Trophoblast cell (in vitro differentiated cells and primary cell): Measurements from ENCODE around the gene PHF12.

Source experiments
- DNase-seq, 2 donors: peaks; one replicate each; pipeline ENCODE4 v3.0.0-alpha.2; 2016
- H2AFZ ChIP-seq: 2 replicates; pipeline ENCODE4 v1.6.1; 2013; ENCODE audit warnings: low read length, moderate library complexity, mild to moderate bottlenecking; ENCODE audit not compliant: insufficient read depth, poor library complexity
- H2AK5ac ChIP-seq: 2 replicates; pipeline ENCODE4 v1.6.1; 2013; ENCODE audit warnings: mild to moderate bottlenecking, low read length
- H2BK120ac ChIP-seq: 2 replicates; pipeline ENCODE4 v1.6.1; 2013; ENCODE audit warnings: low read length, mild to moderate bottlenecking, moderate library complexity; ENCODE audit not compliant: insufficient read depth, poor library complexity
- H2BK12ac ChIP-seq: 2 replicates; pipeline ENCODE4 v1.6.1; 2013; ENCODE audit warnings: mild to moderate bottlenecking, low read length, moderate library complexity
- H2BK5ac ChIP-seq: 2 replicates; pipeline ENCODE4 v1.6.1; 2013; ENCODE audit warnings: low read length, low read depth, moderate library complexity, mild to moderate bottlenecking; ENCODE audit not compliant: poor library complexity
- H3K14ac ChIP-seq: 2 replicates; pipeline ENCODE4 v1.6.1; 2013; ENCODE audit warnings: mild to moderate bottlenecking, low read length
- H3K18ac ChIP-seq: 2 replicates; pipeline ENCODE4 v1.6.1; 2013; ENCODE audit warnings: mild to moderate bottlenecking, low read length
- H3K23ac ChIP-seq: 2 replicates; pipeline ENCODE4 v1.6.1; 2013; ENCODE audit warnings: low read length
- H3K27ac ChIP-seq: 2 replicates; pipeline ENCODE4 v1.5.1; 2013; ENCODE audit warnings: low read depth, mild to moderate bottlenecking, inconsistent platforms, low read length, moderate library complexity
- H3K27me3 ChIP-seq: 2 replicates; pipeline ENCODE4 v1.6.1; 2013; ENCODE audit warnings: inconsistent platforms, mild to moderate bottlenecking, low read length, moderate library complexity; ENCODE audit not compliant: insufficient read depth
- H3K36me3 ChIP-seq, 2 experiments: 1 replicate in 1 of 2; 2 replicates in 1 of 2; pipeline ENCODE4 v1.6.1; 2013; ENCODE audit warnings: low read length in 2 of 2, mild to moderate bottlenecking in 2 of 2, moderate library complexity in 1 of 2; ENCODE audit not compliant: insufficient read depth in 2 of 2, control insufficient read depth in 1 of 2
- H3K4ac ChIP-seq: 2 replicates; pipeline ENCODE4 v1.6.1; 2013; ENCODE audit warnings: low read depth, mild to moderate bottlenecking, low read length, moderate library complexity
- H3K4me1 ChIP-seq, 2 experiments: 1 replicate in 1 of 2; 2 replicates in 1 of 2; pipeline ENCODE4 v1.6.1; 2013; ENCODE audit warnings: low read length in 2 of 2, mild to moderate bottlenecking in 2 of 2, moderate library complexity in 1 of 2; ENCODE audit not compliant: insufficient read depth in 2 of 2, control insufficient read depth in 1 of 2
- H3K4me2 ChIP-seq: 2 replicates; pipeline ENCODE4 v1.6.1; 2013; ENCODE audit warnings: inconsistent platforms, mild to moderate bottlenecking, low read length, moderate library complexity
- H3K4me3 ChIP-seq: 2 replicates; pipeline ENCODE4 v1.5.1; 2013; ENCODE audit warnings: mild to moderate bottlenecking, low read depth, low read length, inconsistent platforms
- H3K79me1 ChIP-seq: one replicate; pipeline ENCODE4 v1.6.1; 2013; ENCODE audit warnings: low read length
- H3K79me2 ChIP-seq: 2 replicates; pipeline ENCODE4 v1.6.1; 2013; ENCODE audit warnings: low read length, mild to moderate bottlenecking; ENCODE audit not compliant: control insufficient read depth, insufficient read depth, poor library complexity
- H3K9ac ChIP-seq: 2 replicates; pipeline ENCODE4 v1.6.1; 2013; ENCODE audit warnings: mild to moderate bottlenecking, low read length
- H3K9me3 ChIP-seq: 2 replicates; pipeline ENCODE4 v1.6.1; 2013; ENCODE audit warnings: low read depth, mild to moderate bottlenecking, control low read depth, inconsistent platforms, low read length; ENCODE audit not compliant: insufficient read depth
- H4K12ac ChIP-seq: 2 replicates; pipeline ENCODE4 v1.6.1; 2013; ENCODE audit warnings: low read depth, mild to moderate bottlenecking, low read length, moderate library complexity
- H4K8ac ChIP-seq: 2 replicates; pipeline ENCODE4 v1.6.1; 2013; ENCODE audit warnings: low read depth, mild to moderate bottlenecking, low read length, moderate library complexity
- H4K91ac ChIP-seq: one replicate; pipeline ENCODE4 v1.6.1; 2013; ENCODE audit warnings: low read depth, mild to moderate bottlenecking, low read length, moderate library complexity
- WGBS: extraction: QIAGEN DNeasy Blood & Tissue Kit; methylation state at CpG from one replicate; pipeline ENCODE4 v1.1.7; 2013; ENCODE audit warnings: missing lambda C conversion rate; ENCODE audit not compliant: insufficient read length, insufficient coverage; ENCODE audit errors: extremely low coverage; 5-methylcytosine and 5-hydroxymethylcytosine counted together

Gene PHF12

DNA sequence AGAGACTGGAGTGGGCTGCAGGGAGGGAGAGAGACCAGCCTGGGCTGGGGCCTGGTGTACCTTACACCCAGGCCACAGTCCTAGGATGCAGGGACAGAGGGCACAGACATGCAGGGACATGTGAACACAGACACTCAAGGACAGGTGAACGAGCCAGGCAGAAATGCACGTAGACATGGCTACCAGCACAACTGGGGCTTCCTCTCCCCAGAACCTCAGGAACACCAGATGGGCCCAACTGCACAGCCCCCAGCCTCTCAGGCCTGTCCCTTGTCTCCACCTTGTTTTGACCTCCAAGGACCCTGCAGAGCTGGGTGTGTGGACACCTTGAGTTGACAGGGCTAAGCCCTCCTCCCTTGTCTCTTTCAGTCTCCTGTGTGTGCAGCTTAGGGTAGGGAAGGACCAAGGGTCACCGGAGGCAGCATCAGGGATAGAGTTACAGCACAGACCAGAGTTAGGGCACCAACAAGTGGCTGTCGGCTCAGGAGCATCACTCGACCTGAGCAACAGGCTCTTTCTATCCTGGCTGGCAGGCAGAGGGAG, 45.3 kb upstream of the PHF12 start:
- Histone ChIP-seq H3K4me1 (peaks cover 0 to 3% of the 10 kb centered on the region in 2 experiments), H3K14ac (no peak overlapping the region), H3K9ac (no peak overlapping the region), H3K4me3 (no peak overlapping the region), H4K8ac (no peak overlapping the region), H4K91ac (no peak overlapping the region), H3K18ac (no peak overlapping the region), H3K27ac (no peak overlapping the region), H3K4me2 (no peak overlapping the region), H2AK5ac (no peak overlapping the region), H3K4ac (no peak overlapping the region), H2AFZ (no peak overlapping the region), H2BK12ac (no peak overlapping the region), H3K79me1 (no peaks in the 10 kb centered on the region), H3K79me2 (no peaks in the 10 kb centered on the region), H2BK5ac (no peak overlapping the region), H4K12ac (no peak overlapping the region), H3K9me3 (no peaks in the 10 kb centered on the region), H3K27me3 (no peaks in the 10 kb centered on the region), H3K23ac (no peak overlapping the region), H2BK120ac (no peak overlapping the region), H3K36me3 (no peaks in the 10 kb centered on the region)
- no CpG with 5 or more reads among the region's 5 CpGs for WGBS
- no peak for DNase-seq

DNA sequence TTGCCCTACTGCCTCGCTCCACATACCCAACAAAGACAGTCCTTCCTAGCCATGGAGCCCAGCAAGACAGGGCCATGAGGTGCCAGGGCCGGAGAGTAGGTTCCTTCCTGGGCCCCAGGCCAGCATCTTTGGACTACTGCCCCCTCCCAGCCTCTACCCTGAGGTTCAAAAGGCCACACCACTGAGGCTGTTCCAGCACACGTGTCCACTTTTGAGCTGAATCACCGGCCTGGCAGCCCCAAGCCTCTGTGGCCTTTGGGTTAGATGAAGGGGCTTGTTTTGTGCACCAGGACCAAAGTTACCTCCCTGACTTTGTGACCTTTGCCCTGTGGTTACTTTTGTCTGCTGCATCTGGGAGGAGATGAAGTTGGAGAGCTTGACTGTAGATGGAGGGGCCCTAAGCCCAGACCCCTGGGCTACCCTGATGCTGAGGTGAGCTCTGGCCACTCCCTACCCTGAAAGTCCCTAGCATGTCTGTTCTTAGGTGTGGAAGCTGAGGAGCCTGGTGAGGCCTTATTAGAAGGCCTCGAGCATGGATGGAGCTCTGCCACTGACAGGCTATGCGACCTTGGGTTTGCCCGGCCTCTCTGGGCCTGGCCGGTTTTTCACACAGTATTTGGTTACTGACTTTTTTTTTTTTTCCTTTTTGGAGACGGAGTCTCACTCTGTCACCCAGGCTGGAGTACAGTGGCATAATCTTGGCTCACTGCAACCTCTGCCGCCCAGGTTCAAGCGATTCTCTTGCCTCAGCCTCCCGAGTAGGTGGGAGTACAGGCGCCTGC, 42.5 kb upstream of the PHF12 start:
- H3K18ac ChIP-seq = no peak overlapping the region
- H2BK120ac ChIP-seq = no peak overlapping the region
- DNase-seq = no peak
- no peaks in the 10 kb centered on the region for H3K27me3 ChIP-seq
- H4K91ac ChIP-seq = no peak overlapping the region
- H2AK5ac ChIP-seq = no peak overlapping the region
- H3K9me3 ChIP-seq = no peaks in the 10 kb centered on the region
- no peaks in the 10 kb centered on the region for H3K79me1 ChIP-seq
- H3K23ac ChIP-seq = no peak overlapping the region
- no CpG with 5 or more reads among the region's 13 CpGs for WGBS
- no peak overlapping the region for H3K27ac ChIP-seq
- no peak overlapping the region for H3K4ac ChIP-seq
- no peak overlapping the region for H2AFZ ChIP-seq
- H3K9ac ChIP-seq = no peak overlapping the region
- no peak overlapping the region for H2BK12ac ChIP-seq
- no peak overlapping the region for H4K8ac ChIP-seq
- H3K14ac ChIP-seq = no peak overlapping the region
- H2BK5ac ChIP-seq = no peak overlapping the region
- H3K4me3 ChIP-seq = no peak overlapping the region
- no peak overlapping the region for H3K4me2 ChIP-seq
- H3K36me3 ChIP-seq = no peaks in the 10 kb centered on the region
- no peaks in the 10 kb centered on the region for H3K79me2 ChIP-seq
- peaks cover 0 to 3% of the 10 kb centered on the region in 2 experiments for H3K4me1 ChIP-seq
- no peak overlapping the region for H4K12ac ChIP-seq

DNA sequence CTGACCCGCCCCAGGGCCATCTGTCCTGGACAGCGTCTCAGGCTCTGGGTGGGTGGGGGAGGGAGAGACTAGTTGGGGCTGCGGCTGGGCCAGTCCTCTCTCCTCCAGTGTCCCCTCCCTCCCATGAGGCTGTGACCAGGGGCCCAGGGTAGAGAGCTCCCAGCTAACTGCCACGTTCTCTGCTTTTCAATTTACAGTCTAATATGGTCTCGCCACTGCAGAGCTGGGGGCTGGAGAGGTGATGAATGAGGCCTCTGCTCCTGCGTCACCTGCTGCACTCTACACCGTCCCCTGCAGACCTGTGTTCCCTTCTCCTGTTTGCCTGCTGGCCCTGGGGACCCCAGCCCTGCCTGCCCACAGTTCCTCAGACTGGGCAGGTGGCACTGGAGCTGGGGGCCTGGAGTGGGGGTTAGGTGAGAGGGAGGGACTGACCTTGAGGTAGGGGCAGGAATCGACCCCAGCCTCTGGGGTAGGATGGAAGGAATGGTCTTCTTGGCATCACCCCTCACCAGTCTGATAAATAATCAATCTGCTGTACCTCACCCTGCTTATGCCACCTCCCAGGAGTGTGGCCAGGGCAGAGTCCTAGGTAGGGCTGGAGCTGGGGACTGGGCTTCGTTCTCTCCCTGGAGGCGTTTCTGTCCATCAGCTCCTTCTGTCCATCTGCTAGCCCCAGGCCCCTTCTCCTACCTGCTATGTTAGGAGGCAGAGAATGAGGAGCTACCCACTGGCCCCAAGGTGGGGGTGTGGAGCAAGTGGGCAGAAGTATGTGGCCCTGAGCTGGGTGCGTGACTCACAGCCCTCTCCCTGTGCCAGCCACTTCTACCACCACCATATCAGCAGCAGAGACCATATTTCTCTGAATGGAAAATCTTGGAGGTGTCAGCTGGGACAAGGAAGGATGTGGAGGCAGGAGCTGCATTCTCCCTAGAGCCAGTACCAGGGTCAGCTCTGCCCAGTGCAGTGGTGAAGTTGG, 41.6 kb upstream of the PHF12 start:
- Histone ChIP-seq H4K8ac (no peak overlapping the region), H3K14ac (no peak overlapping the region), H3K9me3 (no peaks in the 10 kb centered on the region), H3K9ac (no peak overlapping the region), H3K79me1 (no peaks in the 10 kb centered on the region), H4K91ac (no peak overlapping the region), H3K18ac (no peak overlapping the region), H2AFZ (no peak overlapping the region), H3K23ac (no peak overlapping the region), H3K36me3 (no peaks in the 10 kb centered on the region), H3K4me3 (no peak overlapping the region), H3K4me2 (no peak overlapping the region), H4K12ac (no peak overlapping the region), H2BK12ac (no peak overlapping the region), H3K4me1 (peaks cover 0 to 3% of the 10 kb centered on the region in 2 experiments), H2BK120ac (no peak overlapping the region), H3K4ac (no peak overlapping the region), H3K27me3 (no peaks in the 10 kb centered on the region), H2AK5ac (no peak overlapping the region), H2BK5ac (no peak overlapping the region), H3K27ac (no peak overlapping the region), H3K79me2 (no peaks in the 10 kb centered on the region)
- no peak for DNase-seq
- no CpG with 5 or more reads among the region's 11 CpGs for WGBS

DNA sequence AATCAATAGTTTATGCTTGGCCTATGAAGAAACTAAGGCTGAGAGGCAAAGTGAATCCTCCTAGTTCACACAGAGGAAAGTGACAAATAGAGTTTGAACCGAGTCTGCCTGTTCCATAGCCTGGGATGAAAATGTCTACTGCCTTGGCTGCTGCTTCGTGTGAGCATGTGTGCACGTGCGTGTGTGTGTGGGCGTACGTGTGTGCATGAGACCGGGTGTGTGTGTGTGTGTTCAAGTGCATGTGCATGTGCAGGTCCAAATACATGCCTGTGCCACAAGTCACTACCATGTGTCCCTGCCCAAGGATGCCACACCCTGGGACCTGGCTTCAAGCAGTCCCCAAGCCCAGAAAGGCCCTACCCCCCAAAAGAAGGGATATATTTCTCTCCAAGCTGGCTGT, 40.9 kb upstream of the PHF12 start:
- Histone ChIP-seq H3K79me2 (no peaks in the 10 kb centered on the region), H3K4me2 (no peak overlapping the region), H2AK5ac (no peak overlapping the region), H3K4ac (no peak overlapping the region), H2BK120ac (no peak overlapping the region), H3K36me3 (no peaks in the 10 kb centered on the region), H3K18ac (no peak overlapping the region), H2AFZ (no peak overlapping the region), H3K14ac (no peak overlapping the region), H4K12ac (no peak overlapping the region), H4K8ac (no peak overlapping the region), H2BK12ac (no peak overlapping the region), H3K9me3 (peaks cover 2% of the 10 kb centered on the region), H3K23ac (no peak overlapping the region), H4K91ac (no peak overlapping the region), H2BK5ac (no peak overlapping the region), H3K27ac (no peak overlapping the region), H3K9ac (no peak overlapping the region), H3K79me1 (no peaks in the 10 kb centered on the region), H3K4me3 (no peak overlapping the region), H3K27me3 (no peaks in the 10 kb centered on the region), H3K4me1 (peaks cover 0 to 3% of the 10 kb centered on the region in 2 experiments)
- no CpG with 5 or more reads among the region's 7 CpGs for WGBS
- DNase-seq = no peak
